ENCODE results near the gene ZNF217. TPM values are rescaled to one million over a fixed set of nuclear protein-coding genes. Genes with fewer than 3 reads are reported as not detected.
A peak's percentile ranks its signal among the peaks of the same experiment; 100 is the strongest.
"Not testable (repeated sequence)": the region's sequence is repeated elsewhere in the genome, so short reads cannot be mapped to it uniquely, and the experiment has no call there.

Gene ZNF217
- total RNA-seq, 1 donor from 2014 or later: 64.7 TPM

GRCh38 chr20:53628076-53628475 lies 34.4 kb upstream of the ZNF217 start:
- no peak overlapping the region for H3K4me3 Mint-ChIP-seq (ENCODE audit: unreplicated experiment)

GRCh38 chr20:53627001-53627400 lies 33.4 kb upstream of the ZNF217 start:
- DNase-seq; H3K36me3 Mint-ChIP-seq (ENCODE audit: unreplicated experiment); H3K27me3 Mint-ChIP-seq (ENCODE audit: unreplicated experiment); H3K9me3 Mint-ChIP-seq (ENCODE audit: unreplicated experiment); H3K27ac Mint-ChIP-seq (ENCODE audit: unreplicated experiment); H3K4me3 Mint-ChIP-seq (ENCODE audit: unreplicated experiment): not testable (repeated sequence)
- peaks cover 13% of the 10 kb centered on the region for H3K4me1 Mint-ChIP-seq (ENCODE audit: low read depth, unreplicated experiment)

More at GRCh38 chr20:53628076-53628475, 34.4 kb upstream of the ZNF217 start:
- DNase-seq: no peak
- TF ChIP-seq CTCF (IDR thresholded peaks at IDR 0.05; ENCODE audit: partially characterized antibody, unreplicated experiment): no peak
- H3K27ac Mint-ChIP-seq (ENCODE audit: unreplicated experiment): no peak overlapping the region
- no peaks in the 10 kb centered on the region for H3K27me3 Mint-ChIP-seq (ENCODE audit: unreplicated experiment)
- peaks cover 9% of the 10 kb centered on the region for H3K4me1 Mint-ChIP-seq (ENCODE audit: low read depth, unreplicated experiment)
- no peaks in the 10 kb centered on the region for H3K36me3 Mint-ChIP-seq (ENCODE audit: unreplicated experiment)
- peaks cover 1% of the 10 kb centered on the region for H3K9me3 Mint-ChIP-seq (ENCODE audit: unreplicated experiment)

GRCh38 chr20:53626584-53626983 lies 32.9 kb upstream of the ZNF217 start:
- peaks cover 17% of the 10 kb centered on the region for H3K4me1 Mint-ChIP-seq (ENCODE audit: low read depth, unreplicated experiment)
- no peak overlapping the region for H3K27ac Mint-ChIP-seq (ENCODE audit: unreplicated experiment)
- no peaks in the 10 kb centered on the region for H3K27me3 Mint-ChIP-seq (ENCODE audit: unreplicated experiment)
- DNase-seq: no peak
- H3K4me3 Mint-ChIP-seq (ENCODE audit: unreplicated experiment): no peak overlapping the region
- H3K36me3 Mint-ChIP-seq (ENCODE audit: unreplicated experiment): no peaks in the 10 kb centered on the region
- H3K9me3 Mint-ChIP-seq (ENCODE audit: unreplicated experiment): no peaks in the 10 kb centered on the region
- no peak for TF ChIP-seq CTCF (IDR thresholded peaks at IDR 0.05; ENCODE audit: partially characterized antibody, unreplicated experiment)

GRCh38 chr20:53625311-53626129 lies 31.9 kb upstream of the ZNF217 start:
- no peak for DNase-seq
- Mint-ChIP-seq H3K27me3 (ENCODE audit: unreplicated experiment) (no peaks in the 10 kb centered on the region), H3K4me3 (ENCODE audit: unreplicated experiment) (no peak overlapping the region), H3K4me1 (ENCODE audit: low read depth, unreplicated experiment) (peaks cover 17% of the 10 kb centered on the region), H3K27ac (ENCODE audit: unreplicated experiment) (no peak overlapping the region), H3K9me3 (ENCODE audit: unreplicated experiment) (no peaks in the 10 kb centered on the region), H3K36me3 (ENCODE audit: unreplicated experiment) (no peaks in the 10 kb centered on the region)
- no peak for TF ChIP-seq CTCF (IDR thresholded peaks at IDR 0.05; ENCODE audit: partially characterized antibody, unreplicated experiment)

GRCh38 chr20:53624927-53625250 lies 31.2 kb upstream of the ZNF217 start:
- H3K4me3 Mint-ChIP-seq (ENCODE audit: unreplicated experiment); H3K27ac Mint-ChIP-seq (ENCODE audit: unreplicated experiment); H3K27me3 Mint-ChIP-seq (ENCODE audit: unreplicated experiment); DNase-seq; H3K9me3 Mint-ChIP-seq (ENCODE audit: unreplicated experiment); H3K36me3 Mint-ChIP-seq (ENCODE audit: unreplicated experiment): not testable (repeated sequence)
- H3K4me1 Mint-ChIP-seq (ENCODE audit: low read depth, unreplicated experiment): peaks cover 17% of the 10 kb centered on the region

GRCh38 chr20:53623454-53624211 lies 30.0 kb upstream of the ZNF217 start:
- no peak for TF ChIP-seq CTCF (IDR thresholded peaks at IDR 0.05; ENCODE audit: partially characterized antibody, unreplicated experiment)
- peak overlapping the region; percentile 85 for H3K27ac Mint-ChIP-seq (ENCODE audit: unreplicated experiment)
- H3K27me3 Mint-ChIP-seq (ENCODE audit: unreplicated experiment): no peaks in the 10 kb centered on the region
- H3K4me1 Mint-ChIP-seq (ENCODE audit: low read depth, unreplicated experiment): peaks cover 19% of the 10 kb centered on the region
- H3K4me3 Mint-ChIP-seq (ENCODE audit: unreplicated experiment): peak overlapping the region; percentile 74
- H3K9me3 Mint-ChIP-seq (ENCODE audit: unreplicated experiment): no peaks in the 10 kb centered on the region
- no peaks in the 10 kb centered on the region for H3K36me3 Mint-ChIP-seq (ENCODE audit: unreplicated experiment)
- DNase-seq: peak; percentile 33

Measured in glutamatergic neuron (in vitro differentiated cells).